Frontal cortex (tissue), 4 donors: ENCODE data around the gene KRT23. TPM values are rescaled to one million over a fixed set of nuclear protein-coding genes. Genes with fewer than 3 reads are reported as not detected.

Experiments
- DNase-seq, 2 donors: peaks; one replicate each; pipeline ENCODE4 v3.0.0; 2012; ENCODE audit warnings: low spot score in 2 of 2
- FAIRE-seq: peaks from 2 replicates; lab custom pipeline; 2012; peaks lifted over from hg19 to GRCh38; lab: Jason Lieb, UNC
- total RNA-seq: library from RNA; depleted of rRNA; stranded (reverse); fragments of >200 nt; gene quantifications from one replicate; pipeline ENCODE4 v1.2.3, GENCODE V29; 2014
- donor health status: control.
- donor health status: control.
- donor health status: control.

KRT23 gene
- total RNA-seq, 1 donor from 2014 or later: 0.41 TPM

DNA sequence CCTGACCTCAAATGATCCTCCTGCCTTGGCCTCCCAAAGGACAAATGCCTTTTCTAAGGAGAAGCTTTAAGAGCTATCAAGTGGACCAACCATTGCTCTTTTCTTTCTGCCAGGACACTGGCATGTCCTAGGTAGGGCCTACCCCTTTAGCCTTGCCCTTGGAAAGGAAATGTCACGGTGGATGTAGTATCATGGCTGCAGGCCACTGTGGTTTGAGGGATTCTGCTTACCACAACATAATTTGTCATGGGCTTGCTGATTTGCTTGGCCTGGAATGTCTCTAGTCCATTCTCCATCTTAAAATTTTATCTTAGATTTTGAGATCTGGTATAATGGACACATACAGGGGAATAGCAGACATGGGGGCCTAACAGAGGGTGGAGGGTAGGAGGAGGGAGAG is 58.4 kb downstream of the KRT23 start:
- DNase-seq (no peak), FAIRE-seq (no peak)

DNA sequence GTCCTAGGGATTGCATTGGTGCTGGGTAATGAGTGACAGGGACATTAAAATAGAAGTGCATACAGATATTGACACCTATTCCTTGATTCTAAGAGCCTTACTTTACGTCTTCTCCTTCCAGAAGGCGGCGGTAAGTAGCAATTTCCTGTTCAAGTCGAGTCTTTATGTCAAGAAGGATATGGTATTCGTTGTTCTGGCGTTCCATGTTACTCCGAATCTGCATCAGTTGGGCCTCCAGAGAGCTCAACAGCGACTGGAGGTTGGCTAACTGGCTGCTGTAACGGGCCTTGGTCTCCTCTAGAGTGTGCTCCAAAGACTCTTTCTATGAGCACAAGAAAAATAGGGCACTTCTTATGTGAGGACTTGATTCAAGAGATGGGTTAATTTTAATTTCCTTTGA is 59.4 kb downstream of the KRT23 start:
- FAIRE-seq (no peak), DNase-seq (no peak)

DNA sequence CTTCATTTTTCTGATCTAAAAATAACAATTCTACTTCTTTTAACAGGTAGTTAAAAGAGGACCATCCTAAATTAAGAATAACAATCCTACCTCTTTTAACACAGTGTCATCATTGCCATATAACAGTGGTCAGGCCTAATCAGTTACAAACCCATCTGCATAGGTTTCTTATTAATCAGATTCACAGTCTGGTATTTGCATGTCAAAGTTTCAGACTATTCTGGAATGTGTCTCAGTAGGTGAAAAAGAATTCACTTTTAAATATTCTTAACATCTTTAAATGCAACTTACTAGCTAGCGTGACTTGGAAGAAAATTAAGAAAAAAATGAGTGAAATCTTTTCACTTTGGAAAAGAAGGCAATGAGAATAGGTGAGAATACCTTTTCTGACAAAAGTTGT is 63.6 kb downstream of the KRT23 start:
- DNase-seq (no peak), FAIRE-seq (no peak)

- no peak for FAIRE-seq
Measured at GRCh38 chr17:40873255-40873654, 64.2 kb downstream of the KRT23 start.

More at GRCh38 chr17:40873255-40873654, 64.2 kb downstream of the KRT23 start:
- no peak for DNase-seq

Other genes with a start within 250 kb of the KRT23 start
- gene KRT24, start 233.9 kb downstream of the KRT23 start, total RNA-seq: not detected
- not detected for gene KRT25, start 182.3 kb downstream of the KRT23 start, total RNA-seq
- not detected for gene KRT26, start 165.4 kb downstream of the KRT23 start, total RNA-seq
- not detected for gene KRT27, start 155.1 kb downstream of the KRT23 start, total RNA-seq
- gene KRT28, start 137.7 kb downstream of the KRT23 start, total RNA-seq: not detected
- 2.4 TPM for gene KRT10, start 115.0 kb downstream of the KRT23 start, total RNA-seq
- gene KRT12, start 70.4 kb downstream of the KRT23 start, total RNA-seq: not detected
- gene KRT20, start 52.4 kb downstream of the KRT23 start, total RNA-seq: not detected
- gene KRT39, start 29.3 kb upstream of the KRT23 start, total RNA-seq: not detected
- gene KRT40, start 46.7 kb upstream of the KRT23 start, total RNA-seq: not detected
- not detected for gene KRTAP3-3, start 56.5 kb upstream of the KRT23 start, total RNA-seq
- not detected for gene KRTAP3-2, start 62.3 kb upstream of the KRT23 start, total RNA-seq
- gene KRTAP3-1, start 71.5 kb upstream of the KRT23 start, total RNA-seq: not detected
- gene KRTAP1-5, start 89.6 kb upstream of the KRT23 start, total RNA-seq: not detected
- not detected for gene KRTAP1-4, start 92.5 kb upstream of the KRT23 start, total RNA-seq
- gene KRTAP1-3, start 97.2 kb upstream of the KRT23 start, total RNA-seq: not detected
- not detected for gene KRTAP1-1, start 103.8 kb upstream of the KRT23 start, total RNA-seq
- not detected for gene KRTAP2-1, start 109.7 kb upstream of the KRT23 start, total RNA-seq
- not detected for gene KRTAP2-2, start 117.6 kb upstream of the KRT23 start, total RNA-seq
- not detected for gene KRTAP2-3, start 122.5 kb upstream of the KRT23 start, total RNA-seq
- not detected for gene KRTAP2-4, start 128.2 kb upstream of the KRT23 start, total RNA-seq
- gene KRTAP4-7, start 146.5 kb upstream of the KRT23 start, total RNA-seq: not detected
- gene KRTAP4-8, start 160.5 kb upstream of the KRT23 start, total RNA-seq: not detected
- gene KRTAP4-16, start 164.6 kb upstream of the KRT23 start, total RNA-seq: not detected
- not detected for gene KRTAP4-9, start 167.7 kb upstream of the KRT23 start, total RNA-seq
- gene KRTAP4-11, start 180.7 kb upstream of the KRT23 start, total RNA-seq: not detected
- not detected for gene KRTAP4-12, start 186.5 kb upstream of the KRT23 start, total RNA-seq
- gene KRTAP4-6, start 202.9 kb upstream of the KRT23 start, total RNA-seq: not detected
- gene KRTAP4-5, start 212.2 kb upstream of the KRT23 start, total RNA-seq: not detected
- gene KRTAP4-4, start 223.1 kb upstream of the KRT23 start, total RNA-seq: not detected
- not detected for gene KRTAP4-3, start 230.6 kb upstream of the KRT23 start, total RNA-seq
- not detected for gene KRTAP4-2, start 240.6 kb upstream of the KRT23 start, total RNA-seq
- gene KRTAP4-1, start 247.3 kb upstream of the KRT23 start, total RNA-seq: not detected